HL-60 (cell line): Measurements from ENCODE around the gene NYNRIN.

Source experiments
- CTCF ChIP-seq: IDR thresholded peaks from one replicate; pipeline ENCODE4 v1.5.1; 2011; ENCODE audit warnings: low read length, control low read depth, inconsistent platforms; ENCODE audit not compliant: insufficient read depth
- GABPA ChIP-seq: IDR thresholded peaks from 2 replicates; pipeline ENCODE4 v1.6.1; 2012; ENCODE audit warnings: low read depth
- TF ChIP-seq, protein P1 (sequence below): IDR thresholded peaks from 2 replicates; pipeline ENCODE4 v1.6.1; 2012; ENCODE audit warnings: low read depth; ENCODE audit not compliant: insufficient replicate concordance

DNA sequence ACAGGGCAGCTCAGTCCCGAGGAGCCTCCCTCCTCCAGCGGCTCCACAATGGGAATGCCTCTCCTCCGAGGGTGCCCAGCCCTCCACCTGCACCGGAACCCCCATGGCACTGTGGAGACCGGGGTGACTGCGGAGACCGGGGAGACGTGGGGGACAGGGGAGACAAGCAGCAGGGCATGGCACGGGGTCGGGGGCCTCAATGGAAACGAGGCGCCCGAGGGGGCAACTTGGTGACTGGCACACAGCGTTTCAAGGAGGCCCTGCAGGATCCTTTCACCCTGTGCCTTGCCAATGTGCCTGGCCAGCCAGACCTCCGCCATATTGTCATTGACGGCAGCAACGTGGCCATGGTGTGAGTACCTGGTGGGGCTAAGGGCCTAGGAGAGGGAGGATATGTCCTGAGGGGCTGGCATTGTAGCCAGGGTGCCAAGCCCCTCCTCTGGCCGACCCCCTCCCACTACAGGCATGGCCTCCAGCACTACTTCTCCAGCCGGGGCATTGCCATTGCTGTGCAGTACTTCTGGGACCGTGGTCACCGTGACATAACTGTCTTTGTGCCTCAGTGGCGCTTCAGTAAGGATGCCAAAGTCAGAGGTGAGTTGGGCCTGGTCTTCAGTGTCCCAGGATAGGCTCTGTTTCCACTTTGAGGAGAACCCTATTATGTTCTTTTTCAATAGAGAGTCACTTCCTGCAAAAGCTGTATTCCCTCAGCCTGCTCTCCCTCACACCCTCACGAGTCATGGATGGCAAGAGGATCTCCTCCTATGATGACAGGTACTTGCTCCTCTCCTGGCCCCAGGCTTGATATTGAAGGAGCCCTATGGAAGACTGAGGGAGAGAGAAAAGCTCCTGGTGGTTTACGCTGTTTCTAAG, 33.7 kb downstream of the NYNRIN start:
- TF ChIP-seq CTCF (no peak), GABPA (no peak)
- TF ChIP-seq, protein P1, sequence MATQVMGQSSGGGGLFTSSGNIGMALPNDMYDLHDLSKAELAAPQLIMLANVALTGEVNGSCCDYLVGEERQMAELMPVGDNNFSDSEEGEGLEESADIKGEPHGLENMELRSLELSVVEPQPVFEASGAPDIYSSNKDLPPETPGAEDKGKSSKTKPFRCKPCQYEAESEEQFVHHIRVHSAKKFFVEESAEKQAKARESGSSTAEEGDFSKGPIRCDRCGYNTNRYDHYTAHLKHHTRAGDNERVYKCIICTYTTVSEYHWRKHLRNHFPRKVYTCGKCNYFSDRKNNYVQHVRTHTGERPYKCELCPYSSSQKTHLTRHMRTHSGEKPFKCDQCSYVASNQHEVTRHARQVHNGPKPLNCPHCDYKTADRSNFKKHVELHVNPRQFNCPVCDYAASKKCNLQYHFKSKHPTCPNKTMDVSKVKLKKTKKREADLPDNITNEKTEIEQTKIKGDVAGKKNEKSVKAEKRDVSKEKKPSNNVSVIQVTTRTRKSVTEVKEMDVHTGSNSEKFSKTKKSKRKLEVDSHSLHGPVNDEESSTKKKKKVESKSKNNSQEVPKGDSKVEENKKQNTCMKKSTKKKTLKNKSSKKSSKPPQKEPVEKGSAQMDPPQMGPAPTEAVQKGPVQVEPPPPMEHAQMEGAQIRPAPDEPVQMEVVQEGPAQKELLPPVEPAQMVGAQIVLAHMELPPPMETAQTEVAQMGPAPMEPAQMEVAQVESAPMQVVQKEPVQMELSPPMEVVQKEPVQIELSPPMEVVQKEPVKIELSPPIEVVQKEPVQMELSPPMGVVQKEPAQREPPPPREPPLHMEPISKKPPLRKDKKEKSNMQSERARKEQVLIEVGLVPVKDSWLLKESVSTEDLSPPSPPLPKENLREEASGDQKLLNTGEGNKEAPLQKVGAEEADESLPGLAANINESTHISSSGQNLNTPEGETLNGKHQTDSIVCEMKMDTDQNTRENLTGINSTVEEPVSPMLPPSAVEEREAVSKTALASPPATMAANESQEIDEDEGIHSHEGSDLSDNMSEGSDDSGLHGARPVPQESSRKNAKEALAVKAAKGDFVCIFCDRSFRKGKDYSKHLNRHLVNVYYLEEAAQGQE = no peak
